Fibroblast of villous mesenchyme (primary cell): ENCODE results near the gene LARP7. TPM values are rescaled to one million over a fixed set of nuclear protein-coding genes. Genes with fewer than 3 reads are reported as not detected.
"Not testable (repeated sequence)": the region's sequence is repeated elsewhere in the genome, so short reads cannot be mapped to it uniquely, and the experiment has no call there.

ENCODE experiments used
- DNase-seq: peaks from one replicate; pipeline ENCODE4 v3.0.0-alpha.2; 2010; ENCODE audit warnings: low read depth
- H3K4me3 ChIP-seq: 2 replicates; pipeline ENCODE4 v1.5.1; 2011; ENCODE audit warnings: low read depth, mild to moderate bottlenecking, low read length
- total RNA-seq: library from RNA; depleted of rRNA; stranded (reverse); fragments of >200 nt; gene quantifications from 2 replicates; pipeline ENCODE4 v1.2.3, GENCODE V29; 2012
- TF ChIP-seq, protein P1 (sequence below): IDR thresholded peaks from 2 replicates; pipeline ENCODE4 v1.5.1; 2012; ENCODE audit warnings: low read depth, mild to moderate bottlenecking, low read length; ENCODE audit not compliant: insufficient read depth

The LARP7 gene
- total RNA-seq, 1 donor = 28.5 TPM

- DNase-seq = peak; percentile 67
- H3K4me3 ChIP-seq = no peak overlapping the region
- TF ChIP-seq, protein P1, sequence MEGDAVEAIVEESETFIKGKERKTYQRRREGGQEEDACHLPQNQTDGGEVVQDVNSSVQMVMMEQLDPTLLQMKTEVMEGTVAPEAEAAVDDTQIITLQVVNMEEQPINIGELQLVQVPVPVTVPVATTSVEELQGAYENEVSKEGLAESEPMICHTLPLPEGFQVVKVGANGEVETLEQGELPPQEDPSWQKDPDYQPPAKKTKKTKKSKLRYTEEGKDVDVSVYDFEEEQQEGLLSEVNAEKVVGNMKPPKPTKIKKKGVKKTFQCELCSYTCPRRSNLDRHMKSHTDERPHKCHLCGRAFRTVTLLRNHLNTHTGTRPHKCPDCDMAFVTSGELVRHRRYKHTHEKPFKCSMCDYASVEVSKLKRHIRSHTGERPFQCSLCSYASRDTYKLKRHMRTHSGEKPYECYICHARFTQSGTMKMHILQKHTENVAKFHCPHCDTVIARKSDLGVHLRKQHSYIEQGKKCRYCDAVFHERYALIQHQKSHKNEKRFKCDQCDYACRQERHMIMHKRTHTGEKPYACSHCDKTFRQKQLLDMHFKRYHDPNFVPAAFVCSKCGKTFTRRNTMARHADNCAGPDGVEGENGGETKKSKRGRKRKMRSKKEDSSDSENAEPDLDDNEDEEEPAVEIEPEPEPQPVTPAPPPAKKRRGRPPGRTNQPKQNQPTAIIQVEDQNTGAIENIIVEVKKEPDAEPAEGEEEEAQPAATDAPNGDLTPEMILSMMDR = peak; percentile 70
Observed at GRCh38 chr4:112604589-112604988, 32.4 kb upstream of the LARP7 start.

GRCh38 chr4:112612814-112613213 is 24.1 kb upstream of the LARP7 start:
- not testable (repeated sequence) for H3K4me3 ChIP-seq
- peak; percentile 4 for DNase-seq

DNA sequence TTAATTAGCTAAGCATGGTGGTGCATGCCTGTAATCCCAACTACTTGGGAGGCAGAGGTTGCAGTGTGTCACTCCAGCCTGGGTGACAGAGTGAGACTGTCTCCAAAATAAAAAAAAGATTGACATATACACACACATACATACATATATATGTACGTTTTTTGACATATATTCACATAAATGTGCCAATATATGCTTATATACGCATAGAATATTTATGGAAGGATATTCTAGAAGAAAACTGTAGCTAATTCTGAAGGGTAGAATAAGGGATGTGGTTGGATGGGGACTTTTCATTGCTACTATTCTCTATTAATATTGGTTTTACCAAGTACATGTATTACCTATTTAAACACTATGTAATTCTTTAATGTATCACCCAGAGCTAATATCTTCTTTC is 20.0 kb upstream of the LARP7 start:
- H3K4me3 ChIP-seq = no peak overlapping the region
- TF ChIP-seq, protein P1 = no peak
- no peak for DNase-seq

GRCh38 chr4:112626228-112626627 is 10.7 kb upstream of the LARP7 start:
- TF ChIP-seq, protein P1 = no peak
- H3K4me3 ChIP-seq = no peak overlapping the region
- DNase-seq = no peak

DNA sequence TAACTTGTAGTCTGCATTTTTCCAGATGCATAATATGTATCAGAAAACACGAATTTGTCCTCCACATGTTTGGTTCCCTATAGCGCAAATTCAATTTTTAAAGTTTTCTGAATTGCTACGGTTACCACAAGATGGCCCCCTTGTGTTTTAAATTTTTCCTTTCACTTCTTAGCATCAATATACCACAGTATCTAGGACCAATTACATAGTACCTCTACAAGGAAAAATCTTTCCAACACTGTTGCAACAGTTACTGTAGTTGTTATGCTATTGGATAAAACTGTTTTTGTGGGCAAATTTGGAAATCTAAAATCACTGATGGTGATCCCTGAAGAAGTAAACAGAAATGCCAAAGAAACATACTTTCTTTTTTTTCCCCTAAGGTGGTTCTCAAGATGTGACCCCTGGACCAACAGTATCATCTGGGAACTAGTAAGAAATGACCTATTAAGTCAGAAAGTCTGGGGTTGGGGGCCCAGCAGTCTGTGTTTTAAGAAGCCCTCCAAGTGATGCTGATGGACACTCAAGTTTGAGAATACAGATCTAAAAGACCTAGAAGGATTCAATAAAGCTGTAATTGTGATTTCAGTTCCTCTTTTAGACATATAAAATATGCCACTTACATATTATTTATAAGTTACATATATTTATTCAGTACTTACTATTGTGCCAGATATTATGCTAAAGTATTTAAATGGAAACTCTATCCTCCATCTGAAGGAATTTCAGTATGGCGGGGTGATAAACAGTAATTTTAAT is 3.3 kb upstream of the LARP7 start:
- H3K4me3 ChIP-seq = no peak overlapping the region
- peak; percentile 48 for DNase-seq

GRCh38 chr4:112637552-112637866 is 566 bp downstream of the LARP7 start:
- H3K4me3 ChIP-seq = peak overlapping the region; percentile 81
- DNase-seq = no peak
- TF ChIP-seq, protein P1 = no peak

More for the DNA sequence above, 3.3 kb upstream of the LARP7 start:
- TF ChIP-seq, protein P1 = peak; percentile 50

DNA sequence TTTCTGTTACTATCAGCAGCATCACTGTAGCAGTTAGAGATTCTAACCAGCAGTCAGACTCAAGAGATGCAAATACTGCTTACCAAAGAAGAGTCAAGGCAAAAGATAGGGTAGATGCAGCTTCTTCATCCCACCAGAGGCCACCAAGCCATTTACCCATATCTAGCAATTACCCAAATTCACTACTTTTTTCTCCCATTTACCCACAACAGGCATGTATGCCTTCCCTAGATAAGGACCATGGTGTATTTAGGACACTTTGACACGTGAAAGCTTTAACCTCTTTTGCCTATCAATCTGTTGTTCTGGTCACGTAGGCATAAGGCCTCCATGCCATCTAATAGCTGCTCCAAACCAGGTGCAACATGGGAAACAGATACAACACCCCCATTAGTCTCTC is 5.6 kb downstream of the LARP7 start:
- no peak for DNase-seq

GRCh38 chr4:112644595-112645535 is 7.9 kb downstream of the LARP7 start:
- H3K4me3 ChIP-seq, DNase-seq: not testable (repeated sequence)

More for the DNA sequence above, 5.6 kb downstream of the LARP7 start:
- TF ChIP-seq, protein P1 = no peak
- H3K4me3 ChIP-seq = no peak overlapping the region
